ENCODE results near the gene SH3RF1. TPM values are rescaled to one million over a fixed set of nuclear protein-coding genes. Genes with fewer than 3 reads are reported as not detected.

Gene SH3RF1
- total and polyA plus RNA-seq, 2 of the 8 experiments (the other 6 are each of a cell fraction or from before 2014, with no cell fraction given) = 6.9 to 15.1 TPM

DNA sequence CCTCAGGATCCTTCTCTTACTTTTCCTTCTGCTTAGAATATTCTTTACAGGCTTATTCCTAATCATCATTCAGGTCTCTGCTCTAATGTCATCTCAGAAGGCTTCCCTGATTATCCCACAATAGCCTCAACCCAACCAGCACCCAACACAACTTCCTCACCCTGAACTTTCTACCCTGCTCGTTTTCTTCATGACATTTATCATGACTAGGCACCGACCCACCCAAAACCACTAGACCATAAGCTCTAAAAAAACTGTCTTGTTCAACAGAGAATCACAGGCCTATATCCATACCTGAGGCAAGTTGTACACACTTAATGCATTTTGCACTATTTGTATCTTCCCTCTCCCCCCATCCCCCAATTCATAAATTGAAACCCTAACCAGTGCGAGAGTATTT, 95.3 kb downstream of the SH3RF1 start:
- Histone ChIP-seq H3K4me1 (replicated peaks in 1 of 4; ENCODE audit: control insufficient read depth in 3 of 4, insufficient read depth in 4 of 4, low read length in 3 of 4) (peaks cover 0 to 6% (median 2%) of the 10 kb centered on the region in 4 experiments; a peak in 2 of 7 replicates), H2BK120ac (replicated peaks; ENCODE audit: low read depth, low read length) (no peak overlapping the region), H4K20me1 (replicated peaks in 1 of 2; ENCODE audit: control insufficient read depth in 1 of 2, insufficient read depth in 2 of 2, low read length in 2 of 2) (no peaks in the 10 kb centered on the region), H4K5ac (ENCODE audit: insufficient read length, low read depth, low read length) (no peak overlapping the region), H3K27ac (ENCODE audit: low read depth, low read length) (no peak overlapping the region), H2BK15ac (ENCODE audit: low read length) (no peak overlapping the region), H2BK12ac (ENCODE audit: low read depth, low read length) (no peak overlapping the region), H2AFZ (ENCODE audit: low read length) (no peak overlapping the region), H4K91ac (replicated peaks; ENCODE audit: insufficient read length, low read length) (no peak overlapping the region), H3K18ac (ENCODE audit: extremely low read depth, low read length) (no peak overlapping the region), H3K23me2 (ENCODE audit: low read depth, low read length) (no peaks in the 10 kb centered on the region; the same call in 1 of the 2 replicates), H3K27me3 (replicated peaks in 1 of 4; ENCODE audit: control insufficient read depth in 3 of 4, extremely low read depth in 1 of 4, insufficient read depth in 3 of 4, low read length in 3 of 4) (no peaks in the 10 kb centered on the region), H3K56ac (replicated peaks; ENCODE audit: insufficient read length, low read depth, low read length) (no peak overlapping the region), H3K4me2 (ENCODE audit: insufficient read depth in 1 of 2, low read depth in 2 of 2, low read length in 2 of 2) (no peak overlapping the region), H3K4me3 (ENCODE audit: extremely low read depth in 1 of 4, insufficient read depth in 2 of 4, low read depth in 3 of 4, low read length in 4 of 4) (no peak overlapping the region), H3K4ac (replicated peaks; ENCODE audit: insufficient read length, low read depth, low read length) (no peak overlapping the region), H2AK5ac (ENCODE audit: low read depth, low read length) (no peak overlapping the region), H3K79me2 (ENCODE audit: control insufficient read depth in 1 of 2, insufficient read depth in 2 of 2, low read length in 2 of 2) (peaks cover 0 to 9% of the 10 kb centered on the region in 2 experiments; a peak in 1 of 4 replicates), H3K9ac (replicated peaks in 1 of 4; ENCODE audit: extremely low read depth in 1 of 4, low read depth in 3 of 4, low read length in 3 of 4) (no peak overlapping the region), H3K14ac (ENCODE audit: insufficient read length) (no peak overlapping the region), H2BK5ac (ENCODE audit: low read depth, low read length) (no peak overlapping the region), H3K36me3 (ENCODE audit: control insufficient read depth in 2 of 4, insufficient read depth in 4 of 4, low read length in 3 of 4) (no peaks in the 10 kb centered on the region), H4K8ac (ENCODE audit: extremely low read depth, insufficient read depth, low read length) (no peak overlapping the region), H3K9me3 (ENCODE audit: insufficient read depth in 2 of 2, low read depth in 1 of 2, low read length in 1 of 2) (no peaks in the 10 kb centered on the region), H2BK20ac (ENCODE audit: low read length) (no peak overlapping the region), H3K23ac (ENCODE audit: insufficient read length) (no peak overlapping the region), H3K79me1 (ENCODE audit: low read depth, low read length) (peaks cover 4% of the 10 kb centered on the region; the same call in 1 of the 2 replicates)
- 88% methylated on average over 3 of the region's 3 CpGs; no CpG with 5 or more reads in 1 of the 2 experiments for WGBS, 2 experiments (ENCODE audit: extremely low coverage in 1 of 2, insufficient coverage in 1 of 2, insufficient read length in 1 of 2, insufficient replicate concordance in 2 of 2, low coverage in 1 of 2, low lambda C conversion rate in 2 of 2, missing lambda C conversion rate in 1 of 2)
- CTCF ChIA-PET (ENCODE audit: partially characterized antibody) = interaction anchor here (1.2 to 2.3 kb wide), 3 partner anchors 10 to 137 kb away, joined by 3 to 6 read pairs (median 3); no protein-coding TSS in a partner anchor
- POLR2A ChIA-PET (ENCODE audit: partially characterized antibody) = no interaction called here
- no peak for FAIRE-seq
- DNase-seq (ENCODE audit: low read depth in 1 of 2, low spot score in 2 of 2) = no peak
- TF ChIP-seq CHD1 (IDR thresholded peaks at IDR 0.05; ENCODE audit: low read depth, low read length) = no peak
- TF ChIP-seq TBP (IDR thresholded peaks at IDR 0.05; ENCODE audit: low read depth, low read length) = no peak
- no peak for TF ChIP-seq POLR2AphosphoS5 (IDR thresholded peaks at IDR 0.05; ENCODE audit: low read depth, low read length)
- no peak for TF ChIP-seq JUN (IDR thresholded peaks at IDR 0.05; ENCODE audit: low read depth, low read length)
